ENCODE measurements around the gene IKZF3.
"Not testable (repeated sequence)": the region's sequence is repeated elsewhere in the genome, so short reads cannot be mapped to it uniquely, and the experiment has no call there.

The IKZF3 gene

DNA sequence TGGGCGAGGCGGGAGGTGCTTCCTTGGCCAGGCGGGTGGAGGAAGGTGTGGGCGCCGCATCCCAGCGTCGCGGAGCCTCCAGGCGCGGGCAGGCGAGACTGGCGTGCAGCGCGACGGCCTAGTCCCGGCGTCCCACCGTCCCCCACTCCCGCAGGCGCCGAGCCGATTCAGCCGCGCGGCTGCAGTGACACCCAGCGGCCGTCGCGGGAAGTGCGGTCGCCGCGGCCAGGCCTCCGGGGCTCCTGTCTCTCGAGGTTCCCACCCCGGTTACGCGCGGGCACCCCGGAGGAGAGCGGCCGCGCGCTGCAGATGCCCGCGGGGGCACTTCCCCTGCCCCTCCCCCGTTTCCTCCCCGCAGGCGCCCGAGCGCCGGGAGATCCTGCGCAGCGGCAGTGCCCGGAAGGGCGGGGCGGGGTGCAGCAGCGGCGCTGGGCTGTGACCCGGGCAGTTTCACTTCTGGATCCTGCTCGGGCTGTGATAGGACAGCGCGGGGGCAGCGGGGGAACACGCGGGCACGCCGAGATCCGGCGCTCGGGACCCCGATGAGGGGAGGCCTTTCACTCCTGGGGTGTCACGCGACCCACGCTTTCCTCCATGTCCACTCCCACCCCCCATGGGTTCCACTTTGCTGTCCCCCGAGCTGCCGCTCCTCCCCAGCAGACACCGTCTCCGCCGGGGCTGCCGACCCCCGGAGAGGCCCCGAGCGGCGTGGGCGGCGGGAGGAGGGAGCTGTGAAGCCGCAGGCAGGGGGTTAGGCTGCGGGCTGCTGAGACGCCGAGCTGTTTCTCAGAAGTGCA is 109.8 kb downstream of the IKZF3 start:
- DNase-seq = peak; percentile 97

GRCh38 chr17:39753514-39754160 is 110.5 kb downstream of the IKZF3 start:
- no peak for DNase-seq

- DNase-seq = no peak
These were observed 111.8 kb downstream of the IKZF3 start for GRCh38 chr17:39752241-39752881.

DNA sequence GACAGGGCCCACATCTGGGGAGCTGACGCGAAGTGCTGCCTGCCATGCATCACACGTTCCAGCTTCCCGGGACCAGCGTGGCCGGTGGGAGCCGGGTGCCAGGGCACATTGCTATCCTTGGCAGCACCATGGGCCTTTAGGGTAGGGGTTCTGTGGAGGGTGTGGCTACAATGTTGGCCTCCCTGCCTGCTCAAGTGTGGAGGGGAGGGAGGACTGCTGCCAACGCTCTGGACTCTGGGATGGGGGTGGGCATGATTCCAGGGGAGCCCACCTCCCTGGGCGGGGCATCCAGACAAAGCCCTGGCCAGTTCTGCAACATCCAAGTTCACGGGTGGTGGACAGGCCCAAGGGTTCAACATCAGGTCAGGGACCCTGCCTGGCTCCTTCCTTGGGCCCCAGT is 112.5 kb downstream of the IKZF3 start:
- DNase-seq = peak; percentile 44

DNA sequence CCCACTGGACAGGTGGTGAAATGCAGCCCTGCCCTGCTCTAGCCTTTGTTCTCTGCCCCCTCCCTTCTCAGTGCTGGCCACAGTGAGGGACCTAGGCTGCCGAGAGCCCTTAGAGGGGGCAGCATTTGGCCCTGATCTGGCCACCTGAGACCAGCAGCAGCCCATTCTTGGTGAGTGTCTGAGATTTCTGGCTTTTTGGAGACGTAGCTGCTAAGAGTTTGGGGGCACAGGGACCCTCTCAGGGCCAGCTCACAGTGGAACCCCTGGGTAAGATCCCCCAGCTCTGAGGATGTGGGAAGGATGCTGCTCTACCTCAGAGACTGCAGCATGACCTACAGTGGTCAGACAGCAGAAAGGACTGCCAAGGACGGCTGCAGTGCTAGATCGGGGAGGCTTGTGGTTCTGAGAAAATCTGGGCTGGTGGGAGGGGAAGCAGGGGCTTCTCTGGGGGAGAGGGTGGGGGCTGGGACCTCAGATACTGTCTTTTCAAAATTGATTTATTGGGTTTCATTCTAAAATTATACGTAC is 113.0 kb downstream of the IKZF3 start:
- no peak for DNase-seq

DNA sequence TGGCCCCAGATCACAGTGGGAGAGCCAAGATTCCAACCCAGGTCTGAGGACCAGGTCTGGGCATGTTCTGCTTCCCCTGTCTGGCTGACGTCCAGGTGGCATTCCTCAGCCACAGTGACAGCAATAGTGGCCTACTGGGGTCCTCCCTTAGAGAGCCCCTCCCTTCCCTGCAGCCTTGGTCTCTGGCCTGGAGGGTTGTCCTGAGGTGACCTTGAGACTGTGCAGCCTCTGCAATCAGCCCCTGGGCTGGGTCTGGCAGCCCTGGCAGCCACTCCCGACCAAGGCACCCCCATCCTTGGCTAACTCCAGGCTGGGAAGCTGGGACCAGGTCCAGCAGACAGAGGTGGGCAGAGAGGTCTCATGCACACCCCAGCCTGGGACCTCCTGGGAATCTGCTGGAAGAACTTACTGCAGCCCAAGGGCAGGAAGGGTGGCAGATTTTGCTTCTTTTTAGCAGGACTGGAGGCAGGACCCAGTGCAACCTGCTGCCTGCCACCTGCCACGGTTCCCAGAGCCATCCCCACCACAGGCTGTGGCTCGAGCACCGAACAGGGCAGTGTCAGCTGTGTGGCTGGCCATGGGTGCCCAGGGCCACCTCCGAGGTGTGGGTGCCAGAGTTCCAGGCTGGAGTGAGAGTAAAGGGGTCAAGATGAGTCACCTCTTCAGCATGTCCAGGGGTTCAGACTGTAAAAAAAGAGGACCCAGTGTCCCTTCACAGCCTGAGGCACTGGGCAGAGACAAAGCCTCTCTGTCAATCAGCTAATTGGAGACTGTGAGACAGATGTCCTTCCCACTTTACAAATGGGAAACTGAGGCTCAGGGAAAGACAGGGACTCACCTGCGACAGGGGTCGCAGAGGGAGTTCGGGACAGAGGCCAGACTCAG is 113.7 kb downstream of the IKZF3 start:
- DNase-seq = no peak

- DNase-seq = not testable (repeated sequence)
These were observed 115.6 kb downstream of the IKZF3 start for GRCh38 chr17:39748444-39749034.

DNA sequence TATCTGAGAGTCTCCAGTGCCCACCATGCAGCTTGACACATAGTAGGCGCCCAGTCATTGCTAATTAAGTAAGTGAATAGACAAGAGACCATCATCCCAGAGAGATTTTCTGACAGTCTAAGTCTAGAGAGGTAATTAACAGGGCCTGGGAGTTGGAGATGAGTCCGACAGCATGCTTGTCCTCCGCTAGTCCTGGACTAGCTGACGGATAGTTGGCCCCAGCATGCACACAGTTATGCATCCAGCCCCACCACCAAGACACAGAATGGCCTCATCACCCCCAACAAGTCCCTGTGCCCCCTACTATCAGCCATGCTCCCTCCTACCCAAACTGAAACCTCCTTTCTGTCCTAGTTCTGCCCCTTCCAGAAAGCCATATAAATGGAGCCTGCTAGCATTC is 116.4 kb downstream of the IKZF3 start:
- DNase-seq = no peak

GRCh38 chr17:39746145-39746461 is 118.0 kb downstream of the IKZF3 start:
- DNase-seq = no peak

- no peak for DNase-seq
These were observed 118.6 kb downstream of the IKZF3 start for GRCh38 chr17:39745335-39746144.

DNA sequence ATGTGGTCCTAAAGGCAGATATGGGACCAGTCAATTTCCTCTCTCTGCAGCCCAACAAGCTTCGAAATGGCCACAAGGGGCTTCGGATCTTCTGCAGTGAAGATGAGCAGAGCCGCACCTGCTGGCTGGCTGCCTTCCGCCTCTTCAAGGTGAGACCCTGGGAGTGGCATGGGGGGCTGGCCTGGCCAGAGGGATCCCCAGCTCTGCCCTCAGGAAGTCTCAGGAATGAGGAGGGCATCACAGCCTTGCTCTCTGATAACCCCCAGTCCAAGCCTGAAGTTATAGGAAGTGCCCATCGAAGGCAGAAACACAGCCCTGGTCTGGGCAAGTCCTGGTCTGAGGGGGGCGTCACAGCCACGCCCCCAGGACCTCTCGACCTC is 119.3 kb downstream of the IKZF3 start:
- DNase-seq = no peak

DNA sequence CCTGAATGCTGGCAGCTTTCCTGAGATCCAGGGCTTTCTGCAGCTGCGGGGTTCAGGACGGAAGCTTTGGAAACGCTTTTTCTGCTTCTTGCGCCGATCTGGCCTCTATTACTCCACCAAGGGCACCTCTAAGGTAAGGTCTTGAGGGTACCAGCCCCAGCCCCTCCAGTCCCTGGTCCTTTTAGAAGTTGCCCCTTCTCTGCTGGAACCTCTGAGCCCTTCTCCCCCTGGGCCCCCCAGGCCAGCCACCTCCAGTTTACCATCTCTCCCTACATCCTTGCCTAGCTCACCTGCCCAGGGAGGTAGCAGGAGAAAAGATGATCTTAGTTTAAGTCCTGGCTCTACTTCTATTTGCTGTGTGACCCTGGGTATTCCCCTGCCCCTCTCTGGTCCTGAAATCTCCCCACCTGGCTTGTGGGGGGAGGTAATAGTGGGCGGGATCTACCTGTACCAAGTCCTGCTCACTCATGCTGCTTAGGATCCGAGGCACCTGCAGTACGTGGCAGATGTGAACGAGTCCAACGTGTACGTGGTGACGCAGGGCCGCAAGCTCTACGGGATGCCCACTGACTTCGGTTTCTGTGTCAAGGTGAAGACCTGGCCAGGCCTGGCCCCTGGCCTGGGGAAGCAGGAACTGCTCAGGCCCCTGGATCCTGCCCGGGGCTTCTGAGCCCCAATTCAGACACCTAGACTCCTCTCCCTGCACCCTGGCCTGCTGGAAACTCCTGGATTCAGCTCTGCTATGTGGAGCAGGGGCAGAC is 119.9 kb downstream of the IKZF3 start:
- no peak for DNase-seq

- DNase-seq = no peak
These were observed 121.2 kb downstream of the IKZF3 start for GRCh38 chr17:39742856-39743436.

DNA sequence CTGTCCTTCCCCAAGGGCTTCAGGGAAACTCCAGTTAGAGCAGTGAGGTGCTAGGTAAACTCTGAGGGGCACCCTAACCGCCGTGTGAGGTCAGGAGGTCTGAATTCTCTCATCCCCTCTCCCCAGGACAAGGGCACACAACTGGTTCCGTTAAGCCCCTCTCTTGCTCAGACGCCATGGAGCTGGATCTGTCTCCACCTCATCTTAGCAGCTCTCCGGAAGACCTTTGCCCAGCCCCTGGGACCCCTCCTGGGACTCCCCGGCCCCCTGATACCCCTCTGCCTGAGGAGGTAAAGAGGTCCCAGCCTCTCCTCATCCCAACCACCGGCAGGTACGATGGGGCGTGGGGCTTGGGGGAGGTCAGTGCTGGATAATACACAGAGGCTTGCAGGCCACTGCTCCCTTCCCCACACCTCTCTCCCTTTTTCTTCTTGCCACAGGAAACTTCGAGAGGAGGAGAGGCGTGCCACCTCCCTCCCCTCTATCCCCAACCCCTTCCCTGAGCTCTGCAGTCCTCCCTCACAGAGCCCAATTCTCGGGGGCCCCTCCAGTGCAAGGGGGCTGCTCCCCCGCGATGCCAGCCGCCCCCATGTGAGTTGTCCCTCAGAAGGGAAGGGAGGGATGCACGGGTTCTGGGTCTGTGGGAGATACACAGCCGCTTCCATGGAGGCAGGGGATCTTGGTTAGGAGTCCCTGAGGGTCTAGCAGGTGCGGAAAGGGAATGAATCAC is 121.8 kb downstream of the IKZF3 start:
- no peak for DNase-seq

GRCh38 chr17:39740357-39741111 is 123.6 kb downstream of the IKZF3 start:
- DNase-seq = no peak

DNA sequence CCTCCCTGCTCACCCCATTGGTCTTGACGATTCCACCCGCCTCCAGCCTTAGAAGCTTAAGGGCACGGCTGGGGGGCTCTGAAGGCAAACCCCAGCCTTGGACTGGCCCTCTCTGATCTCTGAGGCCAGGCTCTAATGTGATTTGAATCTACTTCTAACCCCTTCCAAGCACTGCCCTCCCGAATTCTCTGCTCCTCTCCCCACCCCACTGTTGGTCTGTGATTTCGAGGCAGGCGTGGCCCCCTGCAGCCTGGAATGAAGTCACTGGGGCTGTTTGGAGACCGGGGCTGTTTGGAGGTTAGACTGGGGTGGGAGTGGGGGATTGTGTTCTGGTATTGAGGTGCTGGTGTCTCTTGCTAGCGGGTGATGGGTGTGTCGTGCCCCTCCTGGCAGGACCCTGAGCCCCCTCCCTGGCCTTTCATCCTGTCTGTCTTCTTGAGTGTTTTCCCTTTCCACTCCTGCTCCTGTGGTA is 124.2 kb downstream of the IKZF3 start:
- no peak for DNase-seq

GRCh38 chr17:39738983-39739884 is 124.9 kb downstream of the IKZF3 start:
- no peak for DNase-seq

DNA sequence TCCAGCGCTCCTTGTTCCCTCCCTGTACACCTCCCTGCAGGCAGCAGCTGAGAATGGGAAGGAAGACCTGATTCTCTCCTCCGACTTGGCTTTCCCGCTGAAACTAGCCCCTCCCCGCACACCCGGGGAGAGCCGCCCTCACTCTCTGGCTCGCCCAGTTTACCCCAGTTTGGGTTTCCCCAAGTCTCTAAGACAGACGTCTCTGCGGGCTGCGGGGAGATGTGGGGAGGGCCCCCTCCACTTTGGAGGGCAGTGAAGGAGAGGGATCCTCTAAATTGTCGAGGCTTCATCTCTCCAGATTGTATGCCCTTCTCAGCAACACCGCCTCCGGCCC is 125.6 kb downstream of the IKZF3 start:
- DNase-seq = peak; percentile 74
